Uterus (tissue), 2 donors: Measurements from ENCODE around the gene CACNA2D4.

ENCODE experiments used
- POLR2A ChIP-seq, 2 donors: fragments of 450-650 bp; IDR thresholded peaks; one replicate each; pipeline ENCODE4 v1.6.1; 2016; ENCODE audit warnings: antibody characterized with exemption in 2 of 2, mild to moderate bottlenecking in 1 of 2, moderate library complexity in 1 of 2
- TF ChIP-seq, protein P1 (sequence below), 4 experiments: fragments of 200-600 bp in 2 of 4; fragments of 450-650 bp in 2 of 4; sonication (generic) in 2 of 4; IDR thresholded peaks; one replicate each; pipeline ENCODE4 v1.5.1; 2016 to 2019; ENCODE audit warnings: antibody characterized with exemption in 4 of 4, mild to moderate bottlenecking in 2 of 4, moderate library complexity in 1 of 4

GRCh38 chr12:1790444-1790843 is 128.0 kb downstream of the CACNA2D4 start:
- TF ChIP-seq, protein P1, sequence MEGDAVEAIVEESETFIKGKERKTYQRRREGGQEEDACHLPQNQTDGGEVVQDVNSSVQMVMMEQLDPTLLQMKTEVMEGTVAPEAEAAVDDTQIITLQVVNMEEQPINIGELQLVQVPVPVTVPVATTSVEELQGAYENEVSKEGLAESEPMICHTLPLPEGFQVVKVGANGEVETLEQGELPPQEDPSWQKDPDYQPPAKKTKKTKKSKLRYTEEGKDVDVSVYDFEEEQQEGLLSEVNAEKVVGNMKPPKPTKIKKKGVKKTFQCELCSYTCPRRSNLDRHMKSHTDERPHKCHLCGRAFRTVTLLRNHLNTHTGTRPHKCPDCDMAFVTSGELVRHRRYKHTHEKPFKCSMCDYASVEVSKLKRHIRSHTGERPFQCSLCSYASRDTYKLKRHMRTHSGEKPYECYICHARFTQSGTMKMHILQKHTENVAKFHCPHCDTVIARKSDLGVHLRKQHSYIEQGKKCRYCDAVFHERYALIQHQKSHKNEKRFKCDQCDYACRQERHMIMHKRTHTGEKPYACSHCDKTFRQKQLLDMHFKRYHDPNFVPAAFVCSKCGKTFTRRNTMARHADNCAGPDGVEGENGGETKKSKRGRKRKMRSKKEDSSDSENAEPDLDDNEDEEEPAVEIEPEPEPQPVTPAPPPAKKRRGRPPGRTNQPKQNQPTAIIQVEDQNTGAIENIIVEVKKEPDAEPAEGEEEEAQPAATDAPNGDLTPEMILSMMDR (IDR thresholded peaks at IDR 0.05) = no peak
- no peak for TF ChIP-seq POLR2A (IDR thresholded peaks at IDR 0.05)
